Psoas muscle (tissue), 8 donors: Measurements from ENCODE around the gene ARNT2. TPM values are rescaled to one million over a fixed set of nuclear protein-coding genes. Genes with fewer than 3 reads are reported as not detected.

Experiments used
- ATAC-seq, 4 donors: fragments of 200-7000 bp; cut with Tn5 transposase; one replicate each; pipeline ENCODE4 v1.9.1; 2020; ENCODE audit warnings: moderate library complexity in 3 of 4, mild to moderate bottlenecking in 2 of 4
- DNase-seq, 2 donors: peaks; one replicate each; pipeline ENCODE4 v3.0.0-alpha.2; 2020
- H3K27ac ChIP-seq: fragments of 200-600 bp; one replicate; pipeline ENCODE4 v1.8.0; 2022
- H3K27me3 ChIP-seq, 3 donors: fragments of 200-600 bp in 1 of 3; one replicate each; pipeline versions ENCODE4 v1.6.1 to v1.8.0; 2013 to 2022; ENCODE audit warnings: low read length in 2 of 3, mild to moderate bottlenecking in 2 of 3, moderate library complexity in 1 of 3; ENCODE audit not compliant: insufficient read depth in 3 of 3
- H3K36me3 ChIP-seq, 2 donors: fragments of 200-600 bp in 1 of 2; one replicate each; pipeline versions ENCODE4 v1.6.1 to v1.8.0; 2013 to 2022; ENCODE audit warnings: low read depth in 1 of 2, mild to moderate bottlenecking in 1 of 2, moderate library complexity in 1 of 2; ENCODE audit not compliant: insufficient read depth in 1 of 2
- H3K4me1 ChIP-seq: fragments of 200-600 bp; one replicate; pipeline ENCODE4 v1.8.0; 2022
- H3K4me3 ChIP-seq: fragments of 200-600 bp; one replicate; pipeline ENCODE4 v1.8.0; 2022; ENCODE audit warnings: mild to moderate bottlenecking
- H3K9me3 ChIP-seq: fragments of 200-600 bp; one replicate; pipeline ENCODE4 v1.8.0; 2022
- WGBS, 3 donors: extraction: QIAGEN DNeasy Blood & Tissue Kit; methylation state at CpG; one replicate each; pipeline versions ENCODE4 v1.1.6 to v1.1.7; 2013; 5-methylcytosine and 5-hydroxymethylcytosine counted together
- intact Hi-C, 2 donors: fragments of 100-400 bp; cut with DNase I; formaldehyde crosslinking; loops; one replicate each; pipeline versions ENCODE4 v1.11.0 to v1.14.2; 2022
- polyA plus RNA-seq, 3 donors: library from polyadenylated mRNA; stranded (reverse); fragments of 200-250 nt; gene quantifications; one replicate each; pipeline ENCODE4 v1.2.3, GENCODE V29; 2013
- total RNA-seq, 4 donors: library from RNA; stranded (reverse); fragmentation: NEBNext Ultra II Directional in 2 of 4; extraction: Animal tissue kit (Norgen Biotek cat#: 25700) in 2 of 4; gene quantifications; one replicate each; pipeline versions ENCODE4 v1.2.1 to v1.2.4, GENCODE V29; 2021 to 2023
- TF ChIP-seq, protein P1 (sequence below): fragments of 200-600 bp; IDR thresholded peaks from one replicate; pipeline ENCODE4 v1.8.0; 2022; ENCODE audit warnings: antibody characterized with exemption
- donor health status: healthy with polysubstance abuse.
- donor health status: DM: no; HTN: no; CAD: no; lungs with moderate emphysema.
- donor health status: Bipolar disorder and iron deficiency.
- donor health status: healthy.
- donor health status: DM: yes; HTN: yes; CAD: no.
- donor health status: DM: no; HTN: no; CAD: no.
- donor health status: DM: no; HTN: no; CAD: no.
- donor health status: DM: yes; HTN: yes; CAD: no.

ARNT2 gene
- total and polyA plus RNA-seq, 7 donors = 0.09 to 12.2 (median 4.4) TPM

DNA sequence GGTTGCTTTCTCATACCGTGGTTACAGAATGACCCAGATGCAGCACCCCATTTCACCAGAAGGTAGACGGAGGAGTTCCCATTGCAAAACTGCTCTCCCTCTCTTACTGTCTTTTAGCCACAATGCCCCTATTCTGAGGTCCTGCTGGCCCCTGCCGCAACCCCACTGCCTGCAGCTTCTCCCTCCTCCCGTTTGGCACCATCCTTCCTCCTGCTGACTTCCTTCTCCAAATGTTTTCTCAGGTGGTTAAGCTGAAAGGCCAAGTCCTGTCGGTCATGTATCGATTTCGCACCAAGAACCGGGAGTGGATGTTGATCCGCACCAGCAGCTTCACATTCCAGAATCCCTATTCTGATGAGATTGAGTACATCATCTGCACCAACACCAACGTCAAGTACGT lies 158.7 kb downstream of the ARNT2 start:
- H3K27ac ChIP-seq = no peak overlapping the region
- 80 to 81% (median 80%) methylated on average over 11 of the region's 11 CpGs for WGBS, 3 donors
- intact Hi-C loops = loop anchor here (10.0 kb wide), 2 partner anchors 132 to 412 kb away; partner anchors contain the start of gene ABHD17C (in 1 of the 2)

GRCh38 chr15:80563372-80563997 lies 159.3 kb downstream of the ARNT2 start:
- H3K27ac ChIP-seq = no peak overlapping the region
- ATAC-seq (no peak), DNase-seq (no peak)
- H3K27me3 ChIP-seq = peaks cover 0 to 3% (median 0%) of the 10 kb centered on the region in 3 donors
- no peak overlapping the region for H3K4me3 ChIP-seq
- H3K36me3 ChIP-seq = no peaks in the 10 kb centered on the region
- H3K9me3 ChIP-seq = no peaks in the 10 kb centered on the region
- TF ChIP-seq, protein P1, sequence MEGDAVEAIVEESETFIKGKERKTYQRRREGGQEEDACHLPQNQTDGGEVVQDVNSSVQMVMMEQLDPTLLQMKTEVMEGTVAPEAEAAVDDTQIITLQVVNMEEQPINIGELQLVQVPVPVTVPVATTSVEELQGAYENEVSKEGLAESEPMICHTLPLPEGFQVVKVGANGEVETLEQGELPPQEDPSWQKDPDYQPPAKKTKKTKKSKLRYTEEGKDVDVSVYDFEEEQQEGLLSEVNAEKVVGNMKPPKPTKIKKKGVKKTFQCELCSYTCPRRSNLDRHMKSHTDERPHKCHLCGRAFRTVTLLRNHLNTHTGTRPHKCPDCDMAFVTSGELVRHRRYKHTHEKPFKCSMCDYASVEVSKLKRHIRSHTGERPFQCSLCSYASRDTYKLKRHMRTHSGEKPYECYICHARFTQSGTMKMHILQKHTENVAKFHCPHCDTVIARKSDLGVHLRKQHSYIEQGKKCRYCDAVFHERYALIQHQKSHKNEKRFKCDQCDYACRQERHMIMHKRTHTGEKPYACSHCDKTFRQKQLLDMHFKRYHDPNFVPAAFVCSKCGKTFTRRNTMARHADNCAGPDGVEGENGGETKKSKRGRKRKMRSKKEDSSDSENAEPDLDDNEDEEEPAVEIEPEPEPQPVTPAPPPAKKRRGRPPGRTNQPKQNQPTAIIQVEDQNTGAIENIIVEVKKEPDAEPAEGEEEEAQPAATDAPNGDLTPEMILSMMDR = no peak
- H3K4me1 ChIP-seq = no peaks in the 10 kb centered on the region
- intact Hi-C loops = loop anchor here (10.0 kb wide), 2 partner anchors 131 to 411 kb away; partner anchors contain the start of gene ABHD17C (in 1 of the 2)
- 57 to 62% (median 60%) methylated on average over 7 of the region's 7 CpGs for WGBS, 3 donors

More for the DNA sequence above, 158.7 kb downstream of the ARNT2 start:
- Histone ChIP-seq H3K4me1 (no peaks in the 10 kb centered on the region), H3K4me3 (no peak overlapping the region), H3K9me3 (no peaks in the 10 kb centered on the region), H3K36me3 (no peaks in the 10 kb centered on the region), H3K27me3 (peaks cover 0 to 3% (median 0%) of the 10 kb centered on the region in 3 donors)
- TF ChIP-seq, protein P1 = no peak
- no peak for DNase-seq
- ATAC-seq = no peak

DNA sequence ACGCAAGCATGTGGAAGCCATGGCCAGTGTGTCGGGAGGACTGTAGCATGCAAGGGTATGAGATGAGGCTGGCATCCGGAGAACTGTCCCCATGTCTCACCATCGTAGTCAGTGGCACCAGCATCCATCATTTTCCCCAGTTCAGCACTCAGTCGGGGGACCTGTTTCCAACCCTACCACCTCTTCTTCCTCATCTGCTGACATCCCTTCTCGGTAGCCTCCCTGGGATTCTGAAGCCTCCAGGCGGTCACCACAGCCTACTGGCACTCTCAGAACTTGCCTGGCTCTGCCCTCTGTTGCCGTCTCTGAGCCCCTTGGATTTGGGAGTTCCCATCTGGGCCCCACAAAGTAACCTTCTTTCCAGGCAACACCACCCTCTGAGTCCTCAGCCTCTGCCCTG lies 159.9 kb downstream of the ARNT2 start:
- DNase-seq = no peak

GRCh38 chr15:80565398-80565797 lies 161.2 kb downstream of the ARNT2 start:
- TF ChIP-seq, protein P1 = no peak
- ATAC-seq (no peak), DNase-seq (no peak)
- no peaks in the 10 kb centered on the region for H3K4me1 ChIP-seq
- no peak overlapping the region for H3K27ac ChIP-seq
- H3K9me3 ChIP-seq = no peaks in the 10 kb centered on the region
- peaks cover 0 to 3% (median 0%) of the 10 kb centered on the region in 3 donors for H3K27me3 ChIP-seq
- intact Hi-C loops = loop anchor here (5.0 to 10.0 kb wide), 5 partner anchors 108 to 409 kb away; partner anchors contain the start of genes ABHD17C (in 1 of the 2) and CEMIP (in 1 of the 2)
- no peaks in the 10 kb centered on the region for H3K36me3 ChIP-seq
- 92 to 97% (median 97%) methylated on average over 1 of the region's 1 CpG for WGBS, 3 donors
- H3K4me3 ChIP-seq = no peak overlapping the region

More for the DNA sequence above, 159.9 kb downstream of the ARNT2 start:
- intact Hi-C loops = loop anchor here (10.0 kb wide), 2 partner anchors 131 to 411 kb away; partner anchors contain the start of gene ABHD17C (in 1 of the 2)
- Histone ChIP-seq H3K4me1 (no peaks in the 10 kb centered on the region), H3K27ac (no peak overlapping the region), H3K9me3 (no peaks in the 10 kb centered on the region), H3K4me3 (no peak overlapping the region), H3K36me3 (no peaks in the 10 kb centered on the region), H3K27me3 (peaks cover 0 to 3% (median 0%) of the 10 kb centered on the region in 3 donors)
- TF ChIP-seq, protein P1 = no peak
- 90 to 95% (median 92%) methylated on average over 8 of the region's 8 CpGs for WGBS, 3 donors
- no peak for ATAC-seq
